Ureter (tissue), 1 donor: ENCODE results near the gene LST1. TPM values are rescaled to one million over a fixed set of nuclear protein-coding genes. Genes with fewer than 3 reads are reported as not detected.
"Not testable (repeated sequence)": the region's sequence is repeated elsewhere in the genome, so short reads cannot be mapped to it uniquely, and the experiment has no call there.

Experiments
- DNase-seq: peaks from one replicate; pipeline ENCODE4 v3.0.0-alpha.2; 2020; ENCODE audit warnings: low spot score
- total RNA-seq: library from RNA; stranded (reverse); gene quantifications from one replicate; pipeline ENCODE4 v1.2.4, GENCODE V29; 2023
- donor health status: DM: yes; HTN: yes; CAD: no.

Gene LST1
- 6.7 TPM for total RNA-seq

DNA sequence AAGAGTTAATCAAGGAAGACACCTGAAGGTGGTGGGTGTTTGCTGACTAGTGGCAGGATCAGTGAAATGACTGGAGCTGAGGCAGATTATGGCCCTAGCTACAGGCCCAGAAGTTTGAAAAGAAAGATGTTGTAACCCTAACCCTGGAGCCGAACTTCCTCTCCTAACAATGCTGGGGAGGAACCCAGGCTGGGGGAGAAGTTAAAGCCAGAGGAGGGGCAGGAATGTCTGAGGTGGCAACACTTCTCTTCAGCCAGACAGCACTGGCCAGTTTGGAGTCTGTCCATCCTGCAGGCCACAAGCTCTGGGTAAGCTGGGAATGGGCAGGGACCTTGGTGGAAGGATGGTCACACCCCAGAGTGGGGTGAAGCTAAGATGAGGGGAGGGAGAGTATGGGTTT is at the start of gene LST1:
TSS of gene LST1 (plus strand) at position 270 of the 400 bp plus-strand sequence. CDS start 1,023 bp downstream, outside the sequence.
- no peak for DNase-seq

DNA sequence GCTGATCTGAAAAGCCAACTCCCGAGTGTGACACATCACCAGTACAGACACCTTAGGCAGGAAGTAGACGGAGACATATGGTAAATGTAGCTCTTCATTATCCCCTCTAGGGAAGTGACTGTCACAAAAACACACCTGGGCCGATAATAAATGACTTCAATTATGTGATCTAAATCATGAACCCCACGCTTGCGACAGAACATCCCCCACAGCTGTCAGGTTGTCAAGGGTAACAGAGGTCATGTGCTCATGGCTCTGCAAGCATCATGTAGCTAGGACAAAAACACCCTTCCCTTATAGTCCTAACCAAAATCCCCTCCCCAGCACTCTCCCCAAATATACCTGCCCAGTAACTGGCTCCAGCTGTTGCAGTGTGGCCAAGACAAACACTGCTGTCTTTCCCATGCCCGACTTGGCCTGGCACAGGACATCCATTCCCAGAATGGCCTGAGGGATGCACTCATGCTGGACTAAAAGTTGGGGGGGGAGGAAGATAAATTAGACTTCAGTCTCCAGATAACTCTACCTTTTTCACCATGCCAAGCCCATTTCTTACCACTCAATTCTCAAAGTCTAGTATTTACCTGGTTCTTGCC is 47.2 kb upstream of the LST1 start:
- no peak for DNase-seq

DNA sequence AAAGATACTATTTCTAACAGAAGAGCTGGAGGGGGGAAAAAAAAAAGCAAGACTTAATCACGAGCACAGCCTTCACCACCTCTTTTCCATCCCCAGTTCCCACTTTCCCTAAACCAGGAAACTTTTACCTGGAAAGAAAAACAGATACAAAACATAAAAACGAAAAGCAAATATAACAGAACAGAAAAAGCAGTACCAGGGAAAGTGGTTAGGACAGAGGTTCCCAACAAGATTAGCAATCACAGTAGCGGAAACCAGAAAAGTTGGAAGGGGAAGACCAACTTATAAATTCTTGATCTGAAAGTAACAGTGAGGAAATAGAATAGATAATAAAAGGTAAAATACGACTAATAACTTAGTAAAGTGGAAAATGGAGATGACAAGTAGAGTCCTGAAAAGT is 45.4 kb upstream of the LST1 start:
- no peak for DNase-seq

DNA sequence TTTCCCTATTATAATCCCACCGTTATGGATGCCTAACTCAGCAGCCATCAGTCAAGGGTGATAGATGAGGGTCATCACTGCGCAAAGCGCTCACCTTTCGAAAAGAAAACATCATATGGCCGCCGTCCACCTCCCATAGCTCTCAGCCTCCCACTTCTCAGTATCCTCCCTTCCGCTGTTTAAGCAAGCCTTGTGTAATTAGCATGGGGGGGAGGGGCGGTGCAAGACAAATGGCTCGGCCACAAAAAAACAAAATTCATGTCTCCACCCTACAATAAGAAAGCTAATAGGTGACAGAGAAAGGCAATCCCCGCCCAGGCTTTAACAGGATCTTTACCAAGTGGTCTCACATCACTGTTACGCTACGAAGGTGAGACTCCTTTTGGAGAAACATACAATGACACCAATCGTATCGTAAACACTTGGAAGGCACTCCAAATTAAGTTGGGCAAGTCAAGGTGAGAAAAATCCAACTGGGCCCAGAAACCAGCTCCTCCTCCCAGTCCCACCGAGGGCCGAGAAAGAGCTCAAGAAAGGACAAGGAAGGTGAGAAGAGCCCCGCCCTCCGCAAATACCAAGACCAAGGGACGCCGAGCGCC is 44.9 kb upstream of the LST1 start:
- peak; percentile 69 for DNase-seq

DNA sequence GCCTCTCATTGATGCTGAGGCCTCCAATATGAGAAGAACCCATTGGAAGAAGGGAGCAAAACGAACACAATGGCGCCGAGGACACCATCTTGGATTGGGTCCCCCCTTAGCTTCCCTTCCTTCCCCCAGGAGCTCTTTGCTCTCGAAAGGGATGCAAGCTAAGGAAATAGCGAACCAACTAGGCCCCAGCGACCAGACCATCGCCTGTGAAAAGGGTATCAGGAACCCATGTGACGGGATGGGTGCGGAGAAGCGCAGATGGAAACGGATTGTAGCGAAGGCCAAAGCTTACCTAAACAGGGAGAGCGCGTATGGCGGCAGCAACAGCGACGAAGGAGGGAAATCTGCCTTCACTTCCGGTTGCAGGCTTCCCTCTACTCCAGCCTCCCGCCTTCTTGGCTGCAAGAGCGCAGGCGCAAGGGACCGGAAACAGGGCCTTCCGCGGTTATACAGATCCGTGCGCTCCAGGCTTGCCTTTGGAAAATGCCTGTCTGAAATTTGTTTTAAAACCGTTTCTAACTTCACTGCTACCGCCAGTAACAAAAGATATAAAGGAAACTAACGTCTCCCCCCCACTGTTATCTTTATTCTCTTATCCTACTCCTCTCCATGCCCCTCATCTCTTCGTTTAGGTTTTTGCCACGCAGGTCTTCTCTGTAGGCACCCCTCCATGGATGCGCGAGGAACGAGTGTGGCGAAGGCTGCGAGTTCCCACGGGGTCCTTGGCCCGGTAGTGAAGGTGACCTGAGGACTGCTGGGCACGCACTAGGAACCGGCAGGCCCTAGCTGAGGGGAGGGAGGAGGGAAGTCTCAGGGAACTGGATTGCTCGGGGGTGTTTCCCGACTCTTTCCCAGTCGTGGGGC is 44.2 kb upstream of the LST1 start, which contains the start of gene DDX39B:
TSS of gene DDX39B (minus strand) at position 346 of the 864 bp plus-strand sequence. CDS start 1,471 bp downstream, outside the sequence.
- peak; percentile 97 for DNase-seq

DNA sequence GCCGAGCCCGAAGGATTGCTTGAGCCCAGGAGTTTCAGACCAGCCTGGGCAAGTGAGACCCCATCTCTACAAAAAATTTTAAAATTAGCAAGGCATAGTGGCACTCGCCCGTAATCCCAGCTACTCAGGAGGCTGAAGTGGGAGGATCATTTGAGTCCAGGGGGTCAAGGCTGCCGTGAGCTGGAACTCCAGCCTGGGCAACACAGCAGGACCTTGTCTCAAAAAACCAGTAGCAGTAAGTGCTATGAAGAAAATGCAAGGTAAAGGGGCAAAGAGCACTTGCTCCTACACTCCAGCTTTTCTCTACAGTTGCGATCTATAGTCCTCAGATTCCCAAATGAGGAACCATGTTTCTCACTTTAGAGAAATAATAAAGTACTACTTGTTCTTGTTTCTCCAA is 42.4 kb upstream of the LST1 start:
- DNase-seq = no peak

DNA sequence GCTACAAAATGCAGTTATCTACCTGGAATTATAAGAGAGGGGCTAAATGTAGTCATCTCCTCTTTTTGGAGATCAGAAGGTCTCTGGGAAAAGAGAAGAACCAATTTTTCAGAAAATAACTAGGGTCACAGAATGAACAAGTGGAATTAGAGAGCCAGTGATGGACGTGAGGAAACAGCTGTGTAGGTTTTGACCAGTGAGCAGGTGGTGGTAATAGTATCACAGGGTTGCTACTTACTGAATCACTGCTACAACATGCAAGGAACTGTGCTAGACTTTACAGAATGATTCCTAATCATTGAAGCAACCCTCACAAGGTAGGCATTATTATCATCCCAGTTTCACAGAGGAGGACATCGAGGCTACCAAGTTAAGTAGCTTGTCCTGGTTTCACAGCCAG is 41.4 kb upstream of the LST1 start:
- DNase-seq = no peak

DNA sequence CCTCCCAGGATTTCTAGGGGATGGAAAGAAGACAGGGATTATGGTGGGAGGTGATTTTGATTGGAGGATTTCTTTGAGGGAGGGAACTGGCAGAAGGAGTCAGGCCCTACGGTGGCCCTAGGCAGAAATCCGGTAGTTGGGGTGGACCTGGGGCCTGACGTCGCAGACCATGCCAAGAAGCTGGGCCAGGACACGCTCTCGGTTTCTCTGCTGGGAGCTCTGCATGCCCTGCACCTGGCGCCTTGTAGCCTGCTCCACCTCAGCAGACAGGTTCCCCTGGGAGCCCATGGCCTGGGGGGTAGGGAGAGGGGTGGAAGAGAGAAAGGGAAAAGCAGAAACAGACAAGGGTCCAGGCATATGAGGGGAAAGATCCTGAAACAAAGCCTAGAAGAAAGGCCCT is 40.8 kb upstream of the LST1 start:
- no peak for DNase-seq

DNA sequence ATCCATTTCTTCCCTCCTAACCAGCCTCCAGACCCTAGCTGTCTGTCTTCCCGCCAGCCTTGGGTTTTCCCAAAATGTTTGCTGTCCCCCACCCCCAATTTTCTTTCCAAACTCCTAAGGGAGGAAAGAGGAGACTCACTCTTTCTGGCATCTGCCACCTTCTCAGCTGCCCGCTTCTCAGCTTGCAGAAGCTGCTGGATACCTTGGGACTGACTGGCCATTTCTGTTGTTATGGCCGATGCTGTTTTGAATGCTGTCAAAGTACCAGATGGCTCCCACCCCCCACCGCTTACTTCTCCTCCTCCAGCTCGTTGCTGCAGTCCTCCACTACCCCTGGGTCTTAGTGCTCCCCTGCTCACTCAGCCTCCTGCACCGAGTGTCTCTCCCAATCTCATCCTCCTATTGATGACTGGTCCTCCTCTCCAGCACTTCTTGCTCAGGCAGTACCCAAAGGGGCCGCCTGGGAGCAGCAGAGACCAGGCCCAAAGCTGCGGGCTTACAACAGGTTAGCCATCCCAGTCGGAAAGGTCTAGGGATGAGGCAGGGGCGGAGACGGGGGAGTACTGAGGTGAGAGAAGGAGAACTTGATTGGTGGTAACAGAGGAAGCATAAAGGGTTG is 39.6 kb upstream of the LST1 start, which contains the start of gene ATP6V1G2:
TSS of gene ATP6V1G2 (minus strand) at position 270 of the 619 bp plus-strand sequence. CDS start at position 221, 49 bp downstream.
- DNase-seq = peak; percentile 92

DNA sequence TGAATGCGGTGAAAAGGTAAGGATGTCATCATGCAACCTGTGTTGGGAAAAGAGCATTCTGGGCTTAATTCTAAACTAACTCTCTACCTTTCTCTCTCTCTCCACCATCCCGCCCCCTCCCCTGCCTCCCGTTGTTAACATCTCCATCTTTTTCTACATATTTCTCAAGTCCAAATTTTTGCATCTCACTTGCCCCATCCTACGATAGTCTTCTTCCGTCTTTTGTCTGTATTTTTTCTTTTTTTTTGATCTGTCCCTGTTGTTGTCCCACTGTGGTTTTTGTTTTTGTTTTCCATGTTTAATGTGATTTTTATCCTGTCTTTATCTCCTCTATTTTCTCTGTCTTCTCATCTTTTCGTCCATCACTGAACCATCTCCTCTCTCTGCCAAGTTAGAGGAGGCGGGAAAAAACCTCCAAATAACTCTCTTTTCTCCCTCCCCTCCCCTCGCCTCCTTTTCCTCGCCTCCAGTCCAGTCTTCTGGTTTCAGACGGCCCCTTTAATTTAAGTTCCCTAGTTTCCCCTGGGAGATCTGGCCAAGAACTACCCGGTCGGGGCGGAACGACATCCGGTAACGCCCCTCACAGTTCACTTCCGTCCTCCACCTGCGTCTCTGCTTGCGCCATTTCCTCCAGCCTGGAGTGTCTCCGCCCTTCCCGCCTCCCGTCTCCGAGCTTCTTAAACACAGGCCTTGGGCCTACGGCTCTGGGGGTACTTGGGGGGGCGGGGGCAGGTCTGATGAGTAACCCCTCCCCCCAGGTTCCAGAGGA is 38.9 kb upstream of the LST1 start, which contains the start of gene NFKBIL1:
TSS of gene NFKBIL1 (plus strand) at position 651 of the 769 bp plus-strand sequence. CDS start at position 738, 87 bp downstream.
- DNase-seq = peak; percentile 96

DNA sequence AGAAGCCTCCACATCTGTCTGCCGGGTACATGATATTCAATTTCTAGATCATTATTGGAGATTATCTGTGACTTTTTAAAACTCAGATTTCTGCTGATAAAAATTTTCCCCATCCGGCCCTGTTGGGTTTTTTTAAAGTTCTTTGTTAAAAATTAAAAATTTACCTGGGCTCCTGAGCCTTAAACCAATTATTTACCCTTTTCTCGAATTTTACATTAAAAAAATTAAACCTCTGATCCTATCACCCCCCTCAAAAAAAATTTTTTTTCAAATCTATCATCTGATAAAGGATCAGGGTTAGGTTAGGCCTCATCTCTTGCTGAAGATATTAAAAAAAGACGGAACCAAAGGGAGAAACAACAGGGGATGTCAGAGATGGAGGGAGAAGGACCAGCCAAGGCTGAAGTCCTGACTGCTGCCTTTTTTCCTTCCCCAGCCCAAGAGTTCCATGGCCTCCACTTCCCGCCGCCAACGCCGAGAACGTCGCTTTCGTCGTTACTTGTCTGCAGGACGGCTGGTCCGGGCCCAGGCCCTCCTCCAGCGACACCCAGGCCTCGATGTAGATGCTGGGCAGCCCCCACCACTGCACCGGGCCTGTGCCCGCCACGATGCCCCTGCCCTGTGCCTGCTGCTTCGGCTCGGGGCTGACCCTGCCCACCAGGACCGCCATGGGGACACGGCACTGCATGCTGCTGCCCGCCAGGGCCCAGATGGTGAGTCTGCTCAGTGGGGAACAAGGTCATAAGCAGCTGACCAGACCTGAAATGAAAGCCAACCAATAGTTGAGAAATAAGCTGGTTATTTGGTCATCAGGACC is 38.1 kb upstream of the LST1 start:
- no peak for DNase-seq

DNA sequence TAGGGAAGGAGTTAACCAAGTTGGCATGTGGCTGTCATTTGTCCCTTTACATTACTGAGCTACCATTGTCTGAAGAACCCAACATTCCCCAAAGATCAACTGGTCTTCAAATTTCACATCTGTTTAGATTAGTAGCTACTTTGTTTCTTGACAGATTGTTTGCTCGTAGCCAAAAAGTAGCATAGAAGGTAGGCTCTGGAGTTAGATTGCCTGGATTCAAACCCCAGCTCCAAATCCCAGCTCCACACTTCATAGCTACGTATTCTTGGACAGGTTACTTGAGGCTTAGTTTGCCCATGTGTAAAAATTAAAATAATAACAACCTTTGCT is 37.6 kb upstream of the LST1 start:
- DNase-seq = no peak

DNA sequence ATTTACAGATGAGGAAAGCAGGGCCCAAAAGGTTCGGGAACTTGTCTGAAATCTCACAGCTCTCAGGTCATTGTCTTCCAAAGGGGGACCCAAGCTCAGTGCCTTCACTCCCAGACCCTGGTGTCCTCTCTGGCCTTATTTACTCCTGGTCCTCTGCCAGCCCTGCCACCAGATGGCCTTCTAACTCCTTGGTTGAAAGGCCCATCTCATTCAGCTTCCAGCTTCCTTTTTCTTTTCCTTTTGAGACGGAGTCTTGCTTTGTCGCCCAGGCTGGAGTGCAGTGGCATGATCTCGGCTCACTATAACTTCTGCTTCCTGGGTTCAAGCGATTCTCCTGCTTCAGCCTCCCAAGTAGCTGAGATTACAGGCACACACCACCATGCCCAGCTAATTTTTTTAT is 34.7 kb upstream of the LST1 start:
- not testable (repeated sequence) for DNase-seq

DNA sequence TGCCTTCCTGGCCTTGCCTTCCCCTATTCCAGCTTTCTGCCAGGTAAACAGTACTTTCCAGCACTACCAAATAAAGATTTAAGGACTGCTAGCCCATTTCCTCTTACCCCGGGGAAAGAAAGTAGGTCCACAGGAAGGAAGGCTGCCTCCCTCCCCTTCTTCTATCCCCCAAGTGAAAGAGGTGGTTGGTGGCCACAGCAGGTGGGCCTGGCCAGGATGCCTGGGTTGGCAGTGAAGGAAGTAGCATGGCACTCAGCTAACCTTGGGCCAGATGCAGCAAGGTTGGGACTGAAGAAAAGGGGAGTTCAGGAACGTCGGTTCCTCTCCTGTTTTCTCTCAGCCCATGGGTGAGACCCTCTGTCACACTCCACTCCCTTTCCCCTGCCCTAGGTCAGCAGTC is 29.8 kb upstream of the LST1 start:
- no peak for DNase-seq

DNA sequence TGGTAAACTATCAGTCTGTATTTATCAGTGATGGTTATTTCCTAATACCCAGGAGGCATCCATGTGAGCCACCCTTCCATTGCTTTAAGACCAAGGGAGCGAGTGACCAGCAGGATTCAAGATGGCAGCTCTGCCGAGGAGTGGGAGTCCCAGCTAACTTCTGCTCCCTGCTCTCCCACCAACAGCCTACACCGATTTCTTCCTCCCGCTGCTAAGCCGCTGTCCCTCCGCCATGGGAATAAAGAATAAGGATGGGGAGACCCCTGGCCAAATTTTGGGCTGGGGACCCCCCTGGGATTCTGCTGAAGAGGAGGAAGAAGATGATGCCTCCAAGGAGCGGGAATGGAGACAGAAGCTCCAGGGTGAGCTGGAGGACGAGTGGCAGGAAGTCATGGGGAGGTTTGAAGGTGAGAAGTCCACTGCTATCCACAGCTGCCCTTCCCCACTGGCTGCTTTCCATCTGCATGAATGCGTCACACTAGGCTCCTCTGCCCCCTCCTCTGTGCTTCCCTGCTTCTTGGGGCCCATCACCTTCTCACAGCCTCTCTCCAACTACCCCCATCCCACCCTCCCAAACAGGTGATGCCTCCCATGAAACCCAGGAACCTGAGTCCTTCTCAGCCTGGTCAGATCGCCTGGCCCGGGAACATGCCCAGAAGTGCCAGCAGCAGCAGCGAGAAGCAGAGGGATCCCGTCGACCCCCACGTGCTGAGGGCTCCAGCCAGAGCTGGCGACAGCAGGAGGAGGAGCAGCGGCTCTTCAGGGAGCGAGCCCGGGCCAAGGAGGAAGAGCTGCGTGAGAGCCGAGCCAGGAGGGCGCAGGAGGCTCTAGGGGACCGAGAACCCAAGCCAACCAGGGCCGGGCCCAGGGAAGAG is 28.4 kb upstream of the LST1 start:
- DNase-seq = no peak

DNA sequence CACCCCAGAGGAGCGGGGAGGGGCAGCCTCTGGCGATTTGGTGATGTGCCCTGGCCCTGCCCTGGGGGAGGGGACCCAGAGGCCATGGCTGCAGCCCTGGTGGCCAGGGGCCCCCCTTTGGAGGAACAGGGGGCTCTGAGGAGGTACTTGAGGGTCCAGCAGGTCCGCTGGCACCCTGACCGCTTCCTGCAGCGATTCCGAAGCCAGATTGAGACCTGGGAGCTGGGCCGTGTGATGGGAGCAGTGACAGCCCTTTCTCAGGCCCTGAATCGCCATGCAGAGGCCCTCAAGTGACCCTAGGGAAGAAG is 27.8 kb upstream of the LST1 start:
- DNase-seq = no peak

DNA sequence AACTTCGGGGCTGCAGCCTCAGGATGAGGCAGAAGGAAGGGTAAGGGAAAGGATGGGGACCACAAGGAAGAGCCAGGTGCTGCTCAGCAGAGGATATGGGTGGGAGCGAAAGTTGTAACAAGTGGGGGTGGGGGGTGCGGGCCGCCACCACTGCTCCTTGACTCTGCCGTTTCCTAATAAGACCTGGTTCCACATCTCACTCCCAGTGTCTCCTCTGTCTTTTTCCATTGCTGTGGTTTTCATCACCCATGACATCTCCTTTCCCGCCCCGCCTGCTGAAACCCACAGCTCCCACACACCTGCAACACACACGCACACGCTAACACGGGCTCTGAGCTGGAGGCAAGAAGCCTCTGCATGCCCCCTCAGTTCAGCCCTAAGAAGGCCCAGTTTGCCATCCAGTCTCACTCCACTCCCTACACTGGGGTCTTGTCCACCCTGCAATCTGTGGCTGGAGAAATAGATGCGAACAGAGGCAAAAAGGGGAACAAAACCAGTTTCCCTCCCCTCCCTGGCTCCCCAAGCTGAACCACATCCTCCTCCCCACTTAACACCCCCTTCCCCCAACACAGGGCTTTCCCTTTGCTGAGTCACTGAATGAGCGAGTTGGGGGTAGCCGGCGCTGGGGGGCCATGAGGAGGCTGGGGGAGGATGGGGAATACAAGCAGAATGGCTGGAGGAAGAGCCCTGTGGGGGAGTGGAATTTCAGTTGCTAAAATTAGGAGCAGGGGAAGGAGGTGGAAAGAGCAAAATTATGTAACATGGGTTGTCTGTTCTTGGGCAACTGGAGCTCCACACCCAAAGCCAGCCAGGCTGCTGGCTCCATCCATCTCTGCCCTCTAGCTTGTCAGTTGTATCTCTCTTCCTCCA is 27.2 kb upstream of the LST1 start:
- no peak for DNase-seq

DNA sequence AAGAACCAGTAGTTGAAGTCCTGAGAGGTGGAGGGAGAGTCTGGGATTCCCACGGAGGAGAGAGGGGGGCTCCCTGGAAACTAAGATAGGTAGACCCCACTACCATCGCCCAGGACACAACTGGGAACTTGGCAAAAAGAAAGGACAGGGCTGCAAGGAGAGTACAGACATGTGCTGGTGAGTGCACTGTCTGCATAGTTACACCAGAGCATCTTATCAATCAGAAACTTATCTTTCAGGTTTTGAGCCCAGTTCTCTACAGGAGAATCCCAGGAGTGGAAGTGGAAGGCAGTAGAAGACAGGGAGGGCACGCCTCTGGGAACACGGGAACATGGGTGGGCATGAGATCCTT is 26.5 kb upstream of the LST1 start:
- no peak for DNase-seq
